Stomach (tissue), 9 donors: ENCODE measurements around the gene CDKN2B. TPM values are rescaled to one million over a fixed set of nuclear protein-coding genes. Genes with fewer than 3 reads are reported as not detected.

Experiments used
- DNase-seq, 2 donors: peaks; one replicate each; pipeline versions ENCODE4 v3.0.0 to v3.0.0-alpha.2; 2013 to 2019
- H3K27ac ChIP-seq, 5 donors: fragments of 200-600 bp in 4 of 5; sonication (generic) in 4 of 5; one replicate each; pipeline ENCODE4 v1.5.1; 2013 to 2019; ENCODE audit warnings: mild to moderate bottlenecking in 1 of 5, moderate library complexity in 1 of 5
- H3K27me3 ChIP-seq, 3 donors: fragments of 200-600 bp; sonication (generic); one replicate each; pipeline ENCODE4 v1.5.1; 2017 to 2019; ENCODE audit warnings: mixed run types in 1 of 3
- H3K36me3 ChIP-seq, 4 donors: fragments of 200-600 bp; sonication (generic); 1 replicate in 3 of 4; 2 replicates in 1 of 4; pipeline ENCODE4 v1.5.1; 2016 to 2019
- H3K4me1 ChIP-seq, 4 donors: fragments of 200-600 bp; sonication (generic); one replicate each; pipeline ENCODE4 v1.5.1; 2016 to 2019
- H3K4me3 ChIP-seq, 4 donors: fragments of 200-600 bp; sonication (generic) in 3 of 4; one replicate each; pipeline ENCODE4 v1.5.1; 2016 to 2019; ENCODE audit warnings: mild to moderate bottlenecking in 1 of 4
- H3K9me3 ChIP-seq, 4 donors: fragments of 200-600 bp; sonication (generic); one replicate each; pipeline ENCODE4 v1.5.1; 2016 to 2019
- CTCF ChIP-seq, 7 experiments: fragments of 450-650 bp in 4 of 7; fragments of 200-600 bp in 3 of 7; sonication (generic) in 3 of 7; IDR thresholded peaks; one replicate each; pipeline ENCODE4 v1.5.1; 2016 to 2019; ENCODE audit warnings: antibody characterized with exemption in 7 of 7, control low read depth in 2 of 7, mild to moderate bottlenecking in 1 of 7
- EP300 ChIP-seq: sonication (generic); formaldehyde crosslinking; IDR thresholded peaks from one replicate; pipeline ENCODE4 v1.6.1; 2017; ENCODE audit warnings: antibody characterized with exemption
- POLR2A ChIP-seq, 4 donors: fragments of 450-650 bp; IDR thresholded peaks; one replicate each; pipeline ENCODE4 v1.6.1; 2016; ENCODE audit warnings: antibody characterized with exemption in 4 of 4, control low read depth in 2 of 4, mild to moderate bottlenecking in 1 of 4, moderate library complexity in 1 of 4
- POLR2AphosphoS5 ChIP-seq, 3 donors: sonication (generic); formaldehyde crosslinking; IDR thresholded peaks; one replicate each; pipeline ENCODE4 v1.6.1; 2016; ENCODE audit warnings: antibody characterized with exemption in 3 of 3
- WGBS, 5 donors: extraction: QIAGEN DNeasy Blood & Tissue Kit in 3 of 5; methylation state at CpG; one replicate each; pipeline versions ENCODE4 v1.1.5 to v1.1.7; 2013 to 2018; 5-methylcytosine and 5-hydroxymethylcytosine counted together
- intact Hi-C: fragments of 100-400 bp; cut with DNase I; formaldehyde crosslinking; loops from one replicate; pipeline ENCODE4 v1.15.1; 2023; ENCODE audit warnings: low total_unique reads
- polyA plus RNA-seq, 3 donors: library from polyadenylated mRNA; stranded (reverse); fragments of 200-250 nt; gene quantifications; one replicate each; pipeline ENCODE4 v1.2.3, GENCODE V29; 2013
- total RNA-seq, 5 donors: library from RNA; depleted of rRNA; stranded (reverse); fragments of >200 nt; gene quantifications; one replicate each; pipeline versions ENCODE4 v1.1.0 to v1.2.3, GENCODE V29; 2014 to 2016
- donor health status: healthy with polysubstance abuse.
- donor health status: Bipolar disorder and iron deficiency.
- donor health status: healthy.

CDKN2B gene
- total and polyA plus RNA-seq, 8 donors, result 0.58 to 152 (median 4.7) TPM; not detected in 1

- no peak overlapping the region for H3K4me3 ChIP-seq
- no peak overlapping the region for H3K27ac ChIP-seq
- no peak for DNase-seq
- TF ChIP-seq POLR2A (IDR thresholded peaks at IDR 0.05) (no peak), EP300 (no peak), POLR2AphosphoS5 (IDR thresholded peaks at IDR 0.05) (no peak), CTCF (IDR thresholded peaks at IDR 0.05) (no peak)
- intact Hi-C loops, result no loop called here
- no peaks in the 10 kb centered on the region for H3K9me3 ChIP-seq
- peaks cover 0 to 28% (median 0%) of the 10 kb centered on the region in 3 donors for H3K27me3 ChIP-seq
- H3K36me3 ChIP-seq, result no peaks in the 10 kb centered on the region
- peaks cover 0 to 10% (median 2%) of the 10 kb centered on the region in 4 donors for H3K4me1 ChIP-seq
- 68 to 81% (median 73%) methylated on average over 4 of the region's 4 CpGs for WGBS, 5 donors
These were observed 20.1 kb upstream of the CDKN2B start for GRCh38 chr9:22029231-22029630.

- peaks cover 0 to 10% (median 2%) of the 10 kb centered on the region in 4 donors for H3K4me1 ChIP-seq
- DNase-seq, result no peak
- TF ChIP-seq EP300 (no peak), CTCF (IDR thresholded peaks at IDR 0.05) (no peak), POLR2A (IDR thresholded peaks at IDR 0.05) (no peak), POLR2AphosphoS5 (IDR thresholded peaks at IDR 0.05) (no peak)
- no peak overlapping the region for H3K27ac ChIP-seq
- H3K36me3 ChIP-seq, result no peaks in the 10 kb centered on the region
- no peaks in the 10 kb centered on the region for H3K9me3 ChIP-seq
- H3K4me3 ChIP-seq, result no peak overlapping the region
- H3K27me3 ChIP-seq, result peaks cover 0 to 30% (median 0%) of the 10 kb centered on the region in 3 donors
- intact Hi-C loops, result no loop called here
These were observed 19.3 kb upstream of the CDKN2B start for GRCh38 chr9:22028394-22028793.

GRCh38 chr9:22026696-22027095 is 17.6 kb upstream of the CDKN2B start:
- DNase-seq, result no peak
- Histone ChIP-seq H3K4me3 (no peak overlapping the region), H3K4me1 (peaks cover 0 to 10% (median 2%) of the 10 kb centered on the region in 4 donors), H3K27me3 (peaks cover 0 to 30% (median 0%) of the 10 kb centered on the region in 3 donors), H3K27ac (no peak overlapping the region), H3K9me3 (no peaks in the 10 kb centered on the region), H3K36me3 (no peaks in the 10 kb centered on the region)
- TF ChIP-seq POLR2A (IDR thresholded peaks at IDR 0.05) (no peak), CTCF (IDR thresholded peaks at IDR 0.05) (no peak), POLR2AphosphoS5 (IDR thresholded peaks at IDR 0.05) (no peak), EP300 (no peak)
- intact Hi-C loops, result no loop called here
- WGBS, 5 donors, result 54 to 70% (median 60%) methylated on average over 6 of the region's 6 CpGs

GRCh38 chr9:22022396-22022795 is 13.3 kb upstream of the CDKN2B start:
- TF ChIP-seq EP300 (no peak), POLR2A (IDR thresholded peaks at IDR 0.05) (no peak), CTCF (IDR thresholded peaks at IDR 0.05) (no peak), POLR2AphosphoS5 (IDR thresholded peaks at IDR 0.05) (no peak)
- Histone ChIP-seq H3K36me3 (no peaks in the 10 kb centered on the region), H3K9me3 (peaks cover 0 to 6% (median 0%) of the 10 kb centered on the region in 4 donors), H3K27me3 (peaks cover 0 to 40% (median 0%) of the 10 kb centered on the region in 3 donors), H3K4me1 (no peaks in the 10 kb centered on the region), H3K27ac (no peak overlapping the region), H3K4me3 (no peak overlapping the region)
- intact Hi-C loops, result no loop called here
- 89 to 97% (median 93%) methylated on average over 3 of the region's 3 CpGs for WGBS, 5 donors
- DNase-seq, result no peak
